ENCODE data around the gene ST6GALNAC3.

GRCh38 chr1:76381450-76382097 is 307.0 kb downstream of the ST6GALNAC3 start:
- TF ChIP-seq POLR2A (IDR thresholded peaks at IDR 0.05; ENCODE audit: low read depth, low read length) (no peak), POLR2AphosphoS5 (IDR thresholded peaks at IDR 0.05; ENCODE audit: low read depth, low read length) (no peak), TAF1 (IDR thresholded peaks at IDR 0.05; ENCODE audit: borderline replicate concordance, low read depth, low read length) (no peak)
